CD4-positive, CD25-positive, alpha-beta regulatory T cell (primary cell): Measurements from ENCODE around the gene HOXD13. TPM values are rescaled to one million over a fixed set of nuclear protein-coding genes. Genes with fewer than 3 reads are reported as not detected.

Source experiments
- ATAC-seq, 2 donors: fragments of 150-1000 bp; cut with Tn5 transposase; one replicate each; pipeline ENCODE4 v1.10.0; 2021; ENCODE audit warnings: low read depth in 2 of 2, moderate number of reproducible peaks in 2 of 2, moderate library complexity in 1 of 2
- DNase-seq, 3 donors: peaks; one replicate each; pipeline versions ENCODE4 v3.0.0 to v3.0.0-alpha.2; 2012 to 2022; ENCODE audit warnings: mixed read lengths in 1 of 3
- H3K27ac ChIP-seq: one replicate; pipeline ENCODE4 v1.7.0; 2013; ENCODE audit warnings: mild to moderate bottlenecking, low read length; ENCODE audit not compliant: insufficient read depth, poor library complexity, severe bottlenecking
- H3K27me3 ChIP-seq: one replicate; pipeline ENCODE4 v1.7.0; 2013; ENCODE audit warnings: low read length; ENCODE audit not compliant: control insufficient read depth, insufficient read depth
- H3K36me3 ChIP-seq: one replicate; pipeline ENCODE4 v1.7.0; 2013; ENCODE audit warnings: mild to moderate bottlenecking, low read length, moderate library complexity; ENCODE audit not compliant: control insufficient read depth, insufficient read depth
- H3K4me1 ChIP-seq: 2 replicates; pipeline ENCODE4 v1.7.0; 2013; ENCODE audit warnings: mild to moderate bottlenecking, low read length; ENCODE audit not compliant: insufficient read depth, control insufficient read depth, poor library complexity, severe bottlenecking
- H3K4me3 ChIP-seq: one replicate; pipeline ENCODE4 v1.7.0; 2013; ENCODE audit warnings: low read depth, mild to moderate bottlenecking, low read length, moderate library complexity
- H3K9me3 ChIP-seq, 2 experiments: 1 replicate in 1 of 2; 2 replicates in 1 of 2; pipeline ENCODE4 v1.7.0; 2013; ENCODE audit warnings: low read length in 2 of 2, mild to moderate bottlenecking in 1 of 2, moderate library complexity in 1 of 2; ENCODE audit not compliant: control insufficient read depth in 2 of 2
- H3K27ac Mint-ChIP-seq, 3 donors: one replicate each; pipeline ENCODE4 v1.8.0; 2020 to 2022; ENCODE audit warnings: mild to moderate bottlenecking in 3 of 3, mixed read lengths in 3 of 3, moderate library complexity in 2 of 3
- H3K27me3 Mint-ChIP-seq: one replicate; pipeline ENCODE4 v1.8.0; 2022; ENCODE audit warnings: mild to moderate bottlenecking, mixed read lengths
- H3K36me3 Mint-ChIP-seq: one replicate; pipeline ENCODE4 v1.8.0; 2020; ENCODE audit warnings: mixed read lengths
- H3K4me1 Mint-ChIP-seq, 4 donors: one replicate each; pipeline ENCODE4 v1.8.0; 2020 to 2022; ENCODE audit warnings: mixed read lengths in 4 of 4, mild to moderate bottlenecking in 1 of 4
- H3K4me3 Mint-ChIP-seq, 4 donors: one replicate each; pipeline ENCODE4 v1.8.0; 2020 to 2022; ENCODE audit warnings: mild to moderate bottlenecking in 4 of 4, mixed read lengths in 4 of 4, moderate library complexity in 3 of 4
- H3K9me3 Mint-ChIP-seq, 7 donors: one replicate each; pipeline ENCODE4 v1.8.0; 2020 to 2022; ENCODE audit warnings: mixed read lengths in 7 of 7, mild to moderate bottlenecking in 3 of 7, moderate library complexity in 2 of 7
- polyA plus RNA-seq, 4 donors: library from polyadenylated mRNA; unstranded; fragments of 300-500 nt; fragmentation: Illumina TruSeq; gene quantifications; one replicate each; pipeline ENCODE4 v1.2.3, GENCODE V29; 2021
- total RNA-seq: library from RNA; stranded (reverse); gene quantifications from one replicate; pipeline ENCODE4 v1.2.3, GENCODE V29; 2022

Gene HOXD13
- total and polyA plus RNA-seq, 5 donors from 2014 or later: not detected

DNA sequence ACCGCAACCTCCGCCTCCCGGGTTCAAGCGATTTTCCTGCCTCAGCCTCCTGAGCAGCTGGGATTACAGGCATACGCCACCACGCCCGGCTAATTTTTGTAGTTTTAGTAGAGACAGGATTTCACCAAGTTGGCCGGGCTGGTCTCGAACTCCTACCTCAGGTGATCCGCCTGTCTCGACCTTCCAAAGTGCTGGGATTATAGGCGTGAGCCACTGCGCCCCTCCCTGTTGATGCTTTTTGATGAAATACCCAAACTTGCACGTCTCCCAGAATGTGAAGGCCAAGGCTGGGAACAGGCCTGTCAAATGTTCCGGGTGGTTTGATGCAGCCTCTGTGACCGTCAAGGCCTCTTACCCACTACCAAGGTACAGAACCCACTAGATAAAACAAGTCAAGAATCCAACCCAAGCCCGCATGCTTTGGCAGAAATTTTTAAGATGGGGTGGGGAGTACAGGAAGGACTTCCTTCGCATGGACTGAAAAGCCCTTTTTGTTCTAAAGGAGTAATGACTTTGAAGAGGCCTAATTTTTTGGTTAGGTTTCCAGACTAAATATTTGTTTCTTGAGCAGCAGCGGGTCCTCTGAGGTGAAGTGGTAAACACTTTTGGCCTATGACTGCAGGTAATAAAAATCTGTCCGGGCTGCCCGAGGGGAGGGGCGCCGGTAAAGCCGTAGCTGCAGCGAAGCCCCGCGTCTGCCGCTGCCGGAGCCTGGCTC lies 5.0 kb upstream of the HOXD13 start:
- peaks cover 97% of the 10 kb centered on the region for H3K27me3 Mint-ChIP-seq
- DNase-seq: no peak
- H3K27ac Mint-ChIP-seq: no peak overlapping the region

DNA sequence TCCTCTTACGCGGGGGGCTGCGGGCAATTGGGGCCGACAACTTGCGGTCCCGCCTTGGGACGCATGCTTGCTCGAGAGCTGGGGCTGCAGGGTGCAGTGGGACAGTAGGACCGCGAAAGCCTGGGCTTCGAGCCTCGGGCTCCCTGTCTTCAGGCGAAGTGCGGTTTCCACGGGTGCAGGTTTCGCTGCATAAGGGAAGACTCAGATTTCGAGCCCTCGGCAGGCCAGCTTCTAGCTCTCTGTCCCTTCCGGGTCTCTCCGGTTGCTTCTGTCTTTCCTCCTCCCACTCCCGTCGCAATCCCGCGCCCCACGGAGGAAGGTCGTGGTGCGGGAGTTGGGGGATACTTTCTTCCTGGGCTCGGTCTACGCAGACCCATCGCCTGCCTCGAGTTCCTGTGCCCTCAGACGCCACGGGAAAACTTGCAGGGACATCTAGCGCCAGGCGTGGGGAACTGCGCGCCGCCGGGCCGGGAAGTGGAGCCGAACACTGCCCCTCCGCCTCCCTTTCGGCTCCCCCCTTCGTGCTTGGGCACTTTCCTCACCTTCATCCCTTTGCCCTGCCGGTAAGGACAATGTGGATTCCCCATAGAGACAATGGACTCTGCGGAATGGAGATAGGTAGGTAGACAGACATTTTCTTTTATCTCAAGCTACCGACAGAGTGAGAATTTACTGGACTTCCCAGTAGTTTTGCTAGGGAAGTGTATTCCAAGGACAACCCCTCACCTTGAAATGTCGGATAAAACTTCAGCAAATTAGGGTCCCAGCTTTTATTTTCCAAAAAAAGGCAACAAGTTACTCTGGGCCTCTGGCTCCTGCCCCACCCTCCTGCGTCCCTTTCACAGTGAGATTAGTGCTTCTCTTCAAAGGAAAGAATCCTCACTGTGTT lies 4.2 kb upstream of the HOXD13 start:
- no peak for DNase-seq
- H3K27me3 ChIP-seq: peaks cover 64% of the 10 kb centered on the region
- H3K27ac Mint-ChIP-seq: peak overlapping the region in 1 of 3 donors; percentile 49
- H3K4me1 ChIP-seq: peaks cover 11% of the 10 kb centered on the region
- H3K27me3 Mint-ChIP-seq: peaks cover 93% of the 10 kb centered on the region
- ATAC-seq: no peak
- H3K36me3 ChIP-seq: no peaks in the 10 kb centered on the region
- H3K9me3 Mint-ChIP-seq: peaks cover 0 to 33% (median 0%) of the 10 kb centered on the region in 7 donors
- no peak overlapping the region for H3K27ac ChIP-seq
- H3K9me3 ChIP-seq: peaks cover 4 to 47% of the 10 kb centered on the region in 2 experiments
- H3K4me1 Mint-ChIP-seq: peaks cover 6 to 22% (median 11%) of the 10 kb centered on the region in 4 donors
- H3K4me3 Mint-ChIP-seq: peak overlapping the region in 3 of 4 donors; percentile 63 to 77 (median 63)
- H3K36me3 Mint-ChIP-seq: peaks cover 16% of the 10 kb centered on the region
- no peak overlapping the region for H3K4me3 ChIP-seq

More for the DNA sequence above, 5.0 kb upstream of the HOXD13 start:
- peaks cover 4 to 55% of the 10 kb centered on the region in 2 experiments for H3K9me3 ChIP-seq
- H3K4me1 Mint-ChIP-seq: peaks cover 6 to 22% (median 10%) of the 10 kb centered on the region in 4 donors
- H3K36me3 Mint-ChIP-seq: peaks cover 16% of the 10 kb centered on the region
- H3K9me3 Mint-ChIP-seq: peaks cover 0 to 37% (median 0%) of the 10 kb centered on the region in 7 donors
- peak overlapping the region in 3 of 4 donors; percentile 36 to 77 (median 43) for H3K4me3 Mint-ChIP-seq
- H3K4me1 ChIP-seq: peaks cover 4% of the 10 kb centered on the region
- peaks cover 67% of the 10 kb centered on the region for H3K27me3 ChIP-seq
- H3K36me3 ChIP-seq: no peaks in the 10 kb centered on the region
- H3K4me3 ChIP-seq: no peak overlapping the region
- ATAC-seq: no peak
- no peak overlapping the region for H3K27ac ChIP-seq

DNA sequence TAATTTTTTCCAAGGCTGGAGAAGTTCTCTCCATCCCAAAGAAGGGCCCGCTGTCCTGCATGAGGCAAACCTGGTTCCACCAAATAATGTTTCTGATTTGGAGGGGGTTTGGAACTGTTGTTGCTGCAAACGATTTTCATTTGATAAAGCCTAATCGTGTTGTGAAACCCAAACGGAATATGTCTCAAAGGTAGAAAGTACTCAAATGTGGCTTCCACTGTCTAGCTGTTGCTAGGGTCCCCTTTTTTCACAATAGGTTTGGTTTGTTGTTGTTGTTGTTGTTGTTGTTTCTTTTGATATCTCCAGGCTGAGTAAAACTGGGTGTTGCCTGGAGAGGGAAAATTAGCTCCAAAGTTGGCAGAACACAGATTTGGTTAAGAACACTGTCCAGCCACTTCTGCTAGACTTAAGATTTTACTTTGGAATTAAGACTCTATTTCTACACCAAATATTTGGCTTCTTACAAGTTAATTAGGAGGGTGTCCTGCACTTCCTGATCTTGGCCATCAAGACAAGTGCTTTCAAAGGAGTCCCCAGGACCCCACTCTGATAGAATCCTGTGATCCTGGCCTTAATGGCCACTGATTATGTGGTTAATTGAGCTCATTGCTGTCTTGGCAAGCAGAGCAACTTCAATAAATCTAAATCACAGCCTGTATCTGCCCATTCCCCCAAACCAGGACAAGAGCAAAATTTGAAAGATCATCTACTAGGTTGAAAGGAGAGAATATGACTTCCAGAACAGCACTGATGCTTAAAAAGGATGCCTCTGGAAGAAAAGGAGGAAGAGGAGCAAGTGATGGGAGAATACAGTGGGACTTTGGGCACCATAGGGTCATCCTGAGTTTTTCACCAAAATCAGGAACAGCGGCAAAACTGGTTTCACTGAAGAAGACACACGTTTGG lies 3.3 kb upstream of the HOXD13 start:
- H3K27me3 ChIP-seq: peaks cover 69% of the 10 kb centered on the region
- ATAC-seq (no peak), DNase-seq (no peak)
- peaks cover under 1 to 39% of the 10 kb centered on the region in 2 experiments for H3K9me3 ChIP-seq
- H3K4me3 Mint-ChIP-seq: peak overlapping the region in 2 of 4 donors; percentile 5 to 16
- no peak overlapping the region for H3K27ac Mint-ChIP-seq
- H3K4me1 Mint-ChIP-seq: peaks cover 5 to 29% (median 16%) of the 10 kb centered on the region in 4 donors
- H3K4me3 ChIP-seq: no peak overlapping the region
- H3K36me3 ChIP-seq: no peaks in the 10 kb centered on the region
- peaks cover 93% of the 10 kb centered on the region for H3K27me3 Mint-ChIP-seq
- H3K27ac ChIP-seq: no peak overlapping the region
- peaks cover 0 to 36% (median 2%) of the 10 kb centered on the region in 7 donors for H3K9me3 Mint-ChIP-seq
- H3K4me1 ChIP-seq: peaks cover 11% of the 10 kb centered on the region
- H3K36me3 Mint-ChIP-seq: peaks cover 12% of the 10 kb centered on the region

DNA sequence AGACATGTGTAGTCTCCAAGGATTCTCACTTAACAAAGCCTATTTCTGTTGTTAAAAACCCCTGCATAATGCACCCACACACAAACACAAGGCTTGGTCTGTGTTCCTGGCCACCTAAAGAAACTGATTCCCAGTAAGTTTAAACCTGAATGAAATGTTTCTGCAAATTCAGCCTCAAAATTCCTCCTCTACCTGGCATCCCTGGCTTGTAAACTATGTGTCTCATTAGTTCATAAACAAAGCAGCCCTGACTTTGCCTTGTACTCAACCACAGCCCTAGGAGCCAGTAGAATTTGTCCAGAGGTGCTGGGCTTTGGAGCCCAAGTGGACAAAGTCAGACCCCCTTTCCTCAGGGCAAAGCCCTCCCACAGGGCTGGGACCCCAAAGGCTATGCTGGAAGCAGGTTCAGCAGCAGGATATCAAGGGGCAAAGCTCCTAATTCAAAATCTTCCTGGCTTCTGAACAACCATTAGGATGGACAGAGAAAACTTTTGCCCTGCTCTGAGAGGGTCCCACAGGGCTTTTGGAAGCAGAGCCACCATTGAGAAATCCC lies 2.6 kb upstream of the HOXD13 start:
- ATAC-seq (no peak), DNase-seq (no peak)
- Mint-ChIP-seq H3K27ac (no peak overlapping the region), H3K4me1 (peaks cover 5 to 31% (median 16%) of the 10 kb centered on the region in 4 donors), H3K9me3 (peaks cover 0 to 34% (median 2%) of the 10 kb centered on the region in 7 donors), H3K27me3 (peaks cover 93% of the 10 kb centered on the region), H3K36me3 (peaks cover 12% of the 10 kb centered on the region), H3K4me3 (peak overlapping the region in 1 of 4 donors; percentile 7)
- Histone ChIP-seq H3K36me3 (no peaks in the 10 kb centered on the region), H3K27me3 (peaks cover 71% of the 10 kb centered on the region), H3K4me1 (peaks cover 11% of the 10 kb centered on the region), H3K4me3 (no peak overlapping the region), H3K27ac (no peak overlapping the region), H3K9me3 (peaks cover 3 to 36% of the 10 kb centered on the region in 2 experiments)

DNA sequence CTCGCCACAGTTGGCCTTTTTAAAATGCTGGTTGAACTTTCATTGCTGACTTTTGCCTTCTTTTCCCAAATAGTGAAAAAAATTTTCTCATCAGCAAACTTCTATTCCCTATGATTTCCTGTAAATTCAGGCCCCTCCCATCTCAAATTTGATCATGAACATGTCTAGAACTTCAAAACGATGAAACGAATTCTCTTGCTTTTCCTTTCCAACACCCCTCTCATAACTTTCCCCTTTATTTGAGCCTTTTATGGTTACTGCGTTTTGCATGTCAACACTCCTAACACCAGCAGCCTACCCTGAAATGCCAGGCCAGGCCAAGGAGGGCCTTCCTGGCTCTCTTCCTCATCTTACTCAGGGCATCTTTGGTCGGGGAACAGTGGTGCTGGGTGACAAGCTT lies 1.7 kb upstream of the HOXD13 start:
- ATAC-seq: no peak
- Mint-ChIP-seq H3K36me3 (peaks cover 12% of the 10 kb centered on the region), H3K9me3 (peaks cover 0 to 32% (median 2%) of the 10 kb centered on the region in 7 donors), H3K27ac (no peak overlapping the region), H3K27me3 (peaks cover 93% of the 10 kb centered on the region), H3K4me3 (peak overlapping the region in 1 of 4 donors; percentile 7), H3K4me1 (peaks cover 5 to 32% (median 16%) of the 10 kb centered on the region in 4 donors)
- Histone ChIP-seq H3K27ac (no peak overlapping the region), H3K4me1 (peaks cover 11% of the 10 kb centered on the region), H3K36me3 (no peaks in the 10 kb centered on the region), H3K27me3 (peaks cover 77% of the 10 kb centered on the region), H3K4me3 (no peak overlapping the region), H3K9me3 (peaks cover 6 to 38% of the 10 kb centered on the region in 2 experiments)
- DNase-seq: no peak

DNA sequence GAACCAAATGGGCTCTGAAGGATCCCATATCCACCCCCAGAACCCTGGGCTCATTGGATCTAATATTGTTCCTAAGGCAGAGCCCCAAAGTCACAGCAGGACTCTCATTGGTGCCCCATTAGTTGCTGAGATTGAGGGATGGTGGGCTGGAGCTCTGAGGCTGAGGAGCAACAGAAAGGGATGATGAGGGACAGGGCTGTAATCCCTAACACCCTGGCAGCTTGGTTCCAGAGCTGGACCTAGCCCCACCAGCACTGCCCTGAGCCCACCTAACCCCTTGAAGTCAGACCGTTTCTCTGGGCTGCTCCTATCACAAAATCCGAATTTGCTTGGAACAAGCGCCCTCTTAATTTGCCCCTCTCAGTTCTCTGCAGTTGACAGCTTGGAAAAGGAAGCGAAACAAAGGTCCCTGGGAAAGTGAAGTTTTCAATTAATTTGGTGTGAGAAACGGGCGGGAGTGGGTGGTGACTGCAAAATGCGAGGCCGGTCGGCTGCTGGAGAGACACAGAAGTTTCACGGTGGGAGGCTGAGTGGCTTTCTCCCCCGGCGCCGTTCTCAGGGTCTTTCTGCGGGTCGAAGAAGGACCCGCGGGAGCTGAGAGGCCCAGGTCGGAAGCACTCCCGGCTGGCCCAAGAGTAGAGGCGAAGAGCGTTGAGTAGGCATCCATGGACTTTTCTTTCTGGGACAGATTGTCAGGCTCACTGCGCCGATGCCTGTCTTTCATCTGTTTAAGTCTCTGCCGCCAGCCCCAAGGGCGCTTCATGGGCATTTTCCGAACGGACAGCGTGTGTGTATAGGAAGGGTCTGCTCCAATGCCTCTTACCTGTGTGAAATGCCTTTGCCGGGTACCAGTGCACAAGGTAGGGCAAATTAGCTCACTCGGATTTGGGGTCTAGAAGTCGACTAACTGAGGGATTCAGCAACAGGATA lies 927 bp upstream of the HOXD13 start:
- no peak for DNase-seq
- peaks cover 0 to 30% (median 2%) of the 10 kb centered on the region in 7 donors for H3K9me3 Mint-ChIP-seq

More for the DNA sequence above, 927 bp upstream of the HOXD13 start:
- ATAC-seq: no peak
- Mint-ChIP-seq H3K36me3 (peaks cover 12% of the 10 kb centered on the region), H3K27ac (peak overlapping the region in 2 of 3 donors; percentile 72 to 94), H3K4me1 (peaks cover 8 to 38% (median 20%) of the 10 kb centered on the region in 4 donors), H3K4me3 (peak overlapping the region in 3 of 4 donors; percentile 55 to 77 (median 72)), H3K27me3 (peaks cover 93% of the 10 kb centered on the region)
- Histone ChIP-seq H3K4me3 (no peak overlapping the region), H3K27me3 (peaks cover 81% of the 10 kb centered on the region), H3K27ac (no peak overlapping the region), H3K4me1 (peaks cover 17% of the 10 kb centered on the region), H3K36me3 (no peaks in the 10 kb centered on the region), H3K9me3 (peaks cover 6 to 37% of the 10 kb centered on the region in 2 experiments)
